Vagina (tissue), 2 donors: ENCODE results near the gene HSPBAP1.

Experiments
- CTCF ChIP-seq, 3 experiments: fragments of 450-650 bp in 2 of 3; fragments of 200-600 bp in 1 of 3; sonication (generic) in 1 of 3; IDR thresholded peaks; one replicate each; pipeline ENCODE4 v1.5.1; 2017 to 2019; ENCODE audit warnings: antibody characterized with exemption in 3 of 3, mild to moderate bottlenecking in 2 of 3, moderate library complexity in 2 of 3
- POLR2AphosphoS5 ChIP-seq, 2 donors: sonication (generic); formaldehyde crosslinking; IDR thresholded peaks; one replicate each; pipeline ENCODE4 v1.9.0; 2017; ENCODE audit warnings: antibody characterized with exemption in 2 of 2, mild to moderate bottlenecking in 2 of 2, low read depth in 1 of 2; ENCODE audit not compliant: insufficient read depth in 1 of 2

- TF ChIP-seq CTCF (IDR thresholded peaks at IDR 0.05), result no peak
- TF ChIP-seq POLR2AphosphoS5 (IDR thresholded peaks at IDR 0.05; ENCODE audit: insufficient read depth in 1 of 2, low read depth in 1 of 2), result no peak
These were observed 51.4 kb downstream of the HSPBAP1 start for GRCh38 chr3:122742234-122742633.
